ENCODE data around the gene COX7A2L.

DNA sequence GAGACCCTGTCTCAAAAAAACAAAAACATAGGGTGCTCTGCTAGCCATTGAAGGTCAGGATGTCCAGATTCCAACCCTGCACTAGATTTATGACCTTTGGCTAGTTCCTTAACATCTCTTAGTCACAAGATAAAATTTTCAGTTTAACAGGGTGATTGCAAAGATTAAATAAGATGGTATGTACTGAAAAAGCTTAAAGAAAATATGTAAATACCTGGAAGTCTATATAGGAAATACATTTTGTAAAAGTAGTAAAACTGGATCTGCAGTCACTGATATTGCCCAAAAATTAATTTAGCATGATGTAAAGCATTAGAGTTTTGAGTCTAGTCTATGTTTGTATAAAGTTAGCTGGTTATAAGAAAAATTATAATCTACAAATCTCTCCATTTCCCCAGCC is 5.4 kb upstream of the COX7A2L start:
- TF ChIP-seq, protein P1, sequence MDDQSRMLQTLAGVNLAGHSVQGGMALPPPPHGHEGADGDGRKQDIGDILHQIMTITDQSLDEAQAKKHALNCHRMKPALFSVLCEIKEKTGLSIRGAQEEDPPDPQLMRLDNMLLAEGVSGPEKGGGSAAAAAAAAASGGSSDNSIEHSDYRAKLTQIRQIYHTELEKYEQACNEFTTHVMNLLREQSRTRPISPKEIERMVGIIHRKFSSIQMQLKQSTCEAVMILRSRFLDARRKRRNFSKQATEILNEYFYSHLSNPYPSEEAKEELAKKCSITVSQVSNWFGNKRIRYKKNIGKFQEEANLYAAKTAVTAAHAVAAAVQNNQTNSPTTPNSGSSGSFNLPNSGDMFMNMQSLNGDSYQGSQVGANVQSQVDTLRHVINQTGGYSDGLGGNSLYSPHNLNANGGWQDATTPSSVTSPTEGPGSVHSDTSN (IDR thresholded peaks at IDR 0.05), result no peak
- TF ChIP-seq, protein P2, sequence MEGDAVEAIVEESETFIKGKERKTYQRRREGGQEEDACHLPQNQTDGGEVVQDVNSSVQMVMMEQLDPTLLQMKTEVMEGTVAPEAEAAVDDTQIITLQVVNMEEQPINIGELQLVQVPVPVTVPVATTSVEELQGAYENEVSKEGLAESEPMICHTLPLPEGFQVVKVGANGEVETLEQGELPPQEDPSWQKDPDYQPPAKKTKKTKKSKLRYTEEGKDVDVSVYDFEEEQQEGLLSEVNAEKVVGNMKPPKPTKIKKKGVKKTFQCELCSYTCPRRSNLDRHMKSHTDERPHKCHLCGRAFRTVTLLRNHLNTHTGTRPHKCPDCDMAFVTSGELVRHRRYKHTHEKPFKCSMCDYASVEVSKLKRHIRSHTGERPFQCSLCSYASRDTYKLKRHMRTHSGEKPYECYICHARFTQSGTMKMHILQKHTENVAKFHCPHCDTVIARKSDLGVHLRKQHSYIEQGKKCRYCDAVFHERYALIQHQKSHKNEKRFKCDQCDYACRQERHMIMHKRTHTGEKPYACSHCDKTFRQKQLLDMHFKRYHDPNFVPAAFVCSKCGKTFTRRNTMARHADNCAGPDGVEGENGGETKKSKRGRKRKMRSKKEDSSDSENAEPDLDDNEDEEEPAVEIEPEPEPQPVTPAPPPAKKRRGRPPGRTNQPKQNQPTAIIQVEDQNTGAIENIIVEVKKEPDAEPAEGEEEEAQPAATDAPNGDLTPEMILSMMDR (IDR thresholded peaks at IDR 0.05), result no peak
- TF ChIP-seq, protein P3, sequence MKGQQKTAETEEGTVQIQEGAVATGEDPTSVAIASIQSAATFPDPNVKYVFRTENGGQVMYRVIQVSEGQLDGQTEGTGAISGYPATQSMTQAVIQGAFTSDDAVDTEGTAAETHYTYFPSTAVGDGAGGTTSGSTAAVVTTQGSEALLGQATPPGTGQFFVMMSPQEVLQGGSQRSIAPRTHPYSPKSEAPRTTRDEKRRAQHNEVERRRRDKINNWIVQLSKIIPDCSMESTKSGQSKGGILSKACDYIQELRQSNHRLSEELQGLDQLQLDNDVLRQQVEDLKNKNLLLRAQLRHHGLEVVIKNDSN (IDR thresholded peaks at IDR 0.05; ENCODE audit: borderline replicate concordance, low read depth), result no peak
- no peak for TF ChIP-seq YY1 (IDR thresholded peaks at IDR 0.05; ENCODE audit: low read depth)
- no peak for TF ChIP-seq POLR2AphosphoS5 (IDR thresholded peaks at IDR 0.05; ENCODE audit: low read depth, low read length)
- TF ChIP-seq TAF1 (IDR thresholded peaks at IDR 0.05; ENCODE audit: borderline replicate concordance, low read depth, low read length), result no peak
- no peak for TF ChIP-seq SIN3A (IDR thresholded peaks at IDR 0.05; ENCODE audit: borderline replicate concordance, low read depth, low read length)
- TF ChIP-seq, protein P4, sequence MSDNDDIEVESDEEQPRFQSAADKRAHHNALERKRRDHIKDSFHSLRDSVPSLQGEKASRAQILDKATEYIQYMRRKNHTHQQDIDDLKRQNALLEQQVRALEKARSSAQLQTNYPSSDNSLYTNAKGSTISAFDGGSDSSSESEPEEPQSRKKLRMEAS (IDR thresholded peaks at IDR 0.05; ENCODE audit: low read depth), result no peak
- TF ChIP-seq GABPA (IDR thresholded peaks at IDR 0.05; ENCODE audit: low read depth), result no peak
- TF ChIP-seq NFIC (IDR thresholded peaks at IDR 0.05; ENCODE audit: borderline replicate concordance), result no peak
